AG10803 (cell line): ENCODE data around the gene NSD1.
"Not testable (repeated sequence)": the region's sequence is repeated elsewhere in the genome, so short reads cannot be mapped to it uniquely, and the experiment has no call there.

Source experiments
- DNase-seq: peaks from one replicate; pipeline ENCODE4 v3.0.0; 2010; ENCODE audit warnings: low read depth
- H3K4me3 ChIP-seq: 2 replicates; pipeline ENCODE4 v1.5.1; 2011; ENCODE audit warnings: mild to moderate bottlenecking, low read length, control low read depth
- CTCF ChIP-seq: conservative IDR thresholded peaks from 2 replicates; pipeline ENCODE4 v1.5.1; 2011; ENCODE audit warnings: mild to moderate bottlenecking, low read length, control low read depth, inconsistent platforms

Gene NSD1

GRCh38 chr5:177336112-177336511, 202.5 kb downstream of the NSD1 start:
- DNase-seq, result no peak
- no peak overlapping the region for H3K4me3 ChIP-seq
- 0 out of 2 replicates have a peak, but pooled peaks have one; percentile 2 for TF ChIP-seq CTCF

DNA sequence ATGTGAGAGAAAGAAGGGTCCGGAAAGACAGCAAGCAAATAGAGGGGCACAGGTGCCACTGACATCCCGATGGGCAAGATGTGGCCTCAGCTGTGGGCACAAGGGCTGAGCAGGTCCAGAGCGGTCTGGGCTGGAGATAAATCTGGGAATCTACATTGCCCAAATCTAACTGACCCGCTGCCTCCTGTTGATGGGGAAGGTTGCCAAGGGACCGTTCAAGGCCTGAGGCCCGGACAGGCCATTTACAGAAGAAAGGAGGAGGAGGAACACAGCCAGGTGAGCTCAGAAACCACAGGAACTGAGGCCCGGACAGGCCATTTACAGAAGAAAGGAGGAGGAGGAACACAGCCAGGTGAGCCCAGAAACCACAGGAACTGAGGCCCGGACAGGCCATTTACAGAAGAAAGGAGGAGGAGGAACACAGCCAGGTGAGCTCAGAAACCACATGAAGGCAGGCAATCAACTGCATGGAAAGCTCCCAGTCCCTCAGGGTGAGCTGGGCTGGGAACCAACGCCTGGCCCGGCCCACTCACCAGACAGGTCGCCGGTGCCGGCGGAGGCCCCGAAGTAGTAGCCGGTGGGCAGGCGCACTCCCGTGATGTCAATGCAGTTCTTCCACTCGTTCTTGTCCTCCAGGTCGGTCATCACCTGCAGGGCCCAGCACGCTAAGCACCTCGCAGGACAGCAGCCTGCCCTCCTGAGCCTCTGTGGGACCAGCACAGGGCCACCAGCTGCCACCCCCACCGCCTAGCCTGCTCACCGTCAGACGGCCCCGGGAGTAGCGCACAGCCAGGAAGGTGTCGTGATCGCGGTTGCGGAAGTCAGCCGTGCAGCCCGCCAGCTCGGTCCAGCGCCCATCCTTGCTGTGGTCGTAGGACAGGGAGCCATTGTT, 203.3 kb downstream of the NSD1 start:
- no peak for TF ChIP-seq CTCF
- DNase-seq, result no peak

DNA sequence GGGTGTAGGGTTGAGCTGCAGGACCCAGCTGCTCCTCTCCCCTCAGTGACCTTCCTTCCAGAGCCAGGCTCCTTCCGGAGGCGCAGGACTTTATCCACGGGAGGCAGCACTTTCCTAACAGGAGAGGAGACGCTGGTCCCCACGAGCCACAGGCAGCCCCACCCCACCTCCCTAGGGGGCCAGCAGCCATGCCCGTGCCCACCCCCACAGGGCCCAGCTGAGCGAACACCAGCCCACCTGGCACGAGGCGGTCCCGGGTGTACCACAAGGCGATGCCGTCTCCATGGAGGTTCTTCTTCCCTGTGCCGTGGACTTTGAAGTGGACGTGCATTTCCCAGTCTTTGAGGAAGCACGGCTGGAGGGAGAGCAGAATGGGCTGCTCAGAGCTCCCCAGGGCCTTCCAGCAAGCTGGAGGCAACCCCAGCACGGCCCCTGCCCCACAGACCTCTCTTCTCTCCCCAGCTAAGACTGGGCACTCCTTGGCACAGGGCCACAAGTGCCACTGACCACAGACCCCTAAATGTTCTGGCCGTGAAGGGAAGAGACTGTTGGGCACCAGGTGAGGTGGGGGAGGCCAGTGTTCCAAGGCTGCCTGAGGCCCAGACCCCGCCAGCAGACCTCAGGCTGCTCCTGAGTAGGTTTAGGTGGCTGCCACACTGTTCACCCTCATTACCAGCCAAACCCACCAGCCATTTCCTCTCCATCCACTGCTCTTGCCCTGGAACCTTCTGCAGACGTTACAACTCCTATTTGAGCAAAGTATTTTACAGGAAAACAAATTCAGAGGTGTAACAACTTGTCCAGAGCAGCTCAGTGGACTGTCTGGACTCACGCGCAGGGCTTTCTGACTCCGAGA, 204.9 kb downstream of the NSD1 start:
- H3K4me3 ChIP-seq, result no peak overlapping the region
- TF ChIP-seq CTCF, result no peak
- DNase-seq, result no peak

More for the DNA sequence above, 203.3 kb downstream of the NSD1 start:
- H3K4me3 ChIP-seq, result no peak overlapping the region

GRCh38 chr5:177339107-177339638, 205.6 kb downstream of the NSD1 start:
- no peak for TF ChIP-seq CTCF
- no peak for DNase-seq
- no peak overlapping the region for H3K4me3 ChIP-seq

DNA sequence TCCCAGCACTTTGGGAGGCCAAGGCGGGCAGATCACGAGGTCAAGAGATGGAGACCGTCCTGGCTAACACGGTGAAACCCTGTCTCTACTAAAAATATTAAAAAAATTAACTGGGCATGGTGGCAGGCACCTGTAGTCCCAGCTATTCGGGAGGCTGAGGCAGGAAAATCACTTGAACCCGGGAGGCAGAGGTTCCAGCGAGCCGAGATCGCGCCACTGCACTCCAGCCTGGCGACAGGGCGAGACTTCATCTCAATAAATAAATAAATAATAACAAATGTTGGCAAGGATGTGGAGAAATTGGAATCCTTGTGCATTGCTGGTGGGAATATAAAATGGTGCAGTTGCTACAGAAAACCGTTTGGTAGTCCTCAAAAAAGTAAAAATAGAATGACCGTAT, 209.4 kb downstream of the NSD1 start:
- H3K4me3 ChIP-seq, DNase-seq: not testable (repeated sequence)

DNA sequence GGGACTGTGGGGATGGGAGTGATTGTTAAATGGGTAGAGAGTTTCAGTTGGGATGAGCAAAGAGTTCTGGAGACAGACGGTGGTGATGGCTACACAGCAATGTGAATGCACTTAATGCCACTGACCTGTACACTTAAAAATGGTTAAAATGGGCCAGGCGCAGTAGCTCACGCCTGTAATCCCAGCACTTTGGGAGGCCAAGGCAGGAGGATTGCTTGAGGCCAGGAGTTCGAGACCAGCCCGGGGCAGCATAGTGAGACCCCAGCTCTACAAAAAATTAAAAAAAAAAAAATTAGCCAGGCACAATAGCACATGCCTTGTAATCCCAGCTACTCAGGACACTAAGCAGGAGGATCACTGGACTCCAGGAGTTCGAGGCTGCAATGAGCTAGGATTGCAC, 210.2 kb downstream of the NSD1 start:
- no peak for DNase-seq
- no peak overlapping the region for H3K4me3 ChIP-seq
- no peak for TF ChIP-seq CTCF

- TF ChIP-seq CTCF, result no peak
- no peak for DNase-seq
- H3K4me3 ChIP-seq, result no peak overlapping the region
Observed at GRCh38 chr5:177344891-177345290, 211.3 kb downstream of the NSD1 start.
